ENCODE data around the gene RNF217. TPM values are rescaled to one million over a fixed set of nuclear protein-coding genes. Genes with fewer than 3 reads are reported as not detected.
"Not testable (repeated sequence)": the region's sequence is repeated elsewhere in the genome, so short reads cannot be mapped to it uniquely, and the experiment has no call there.

Gene RNF217, protein sequence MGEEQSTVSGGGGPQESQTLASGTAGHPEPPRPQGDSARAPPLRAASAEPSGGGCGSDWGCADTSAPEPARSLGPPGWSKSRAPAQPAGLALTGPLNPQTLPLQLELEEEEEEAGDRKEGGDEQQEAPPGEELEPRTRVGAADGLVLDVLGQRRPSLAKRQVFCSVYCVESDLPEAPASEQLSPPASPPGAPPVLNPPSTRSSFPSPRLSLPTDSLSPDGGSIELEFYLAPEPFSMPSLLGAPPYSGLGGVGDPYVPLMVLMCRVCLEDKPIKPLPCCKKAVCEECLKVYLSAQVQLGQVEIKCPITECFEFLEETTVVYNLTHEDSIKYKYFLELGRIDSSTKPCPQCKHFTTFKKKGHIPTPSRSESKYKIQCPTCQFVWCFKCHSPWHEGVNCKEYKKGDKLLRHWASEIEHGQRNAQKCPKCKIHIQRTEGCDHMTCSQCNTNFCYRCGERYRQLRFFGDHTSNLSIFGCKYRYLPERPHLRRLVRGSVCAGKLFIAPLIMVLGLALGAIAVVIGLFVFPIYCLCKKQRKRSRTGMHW
- total RNA-seq = 1.8 and 2.3 TPM in 2 replicates

DNA sequence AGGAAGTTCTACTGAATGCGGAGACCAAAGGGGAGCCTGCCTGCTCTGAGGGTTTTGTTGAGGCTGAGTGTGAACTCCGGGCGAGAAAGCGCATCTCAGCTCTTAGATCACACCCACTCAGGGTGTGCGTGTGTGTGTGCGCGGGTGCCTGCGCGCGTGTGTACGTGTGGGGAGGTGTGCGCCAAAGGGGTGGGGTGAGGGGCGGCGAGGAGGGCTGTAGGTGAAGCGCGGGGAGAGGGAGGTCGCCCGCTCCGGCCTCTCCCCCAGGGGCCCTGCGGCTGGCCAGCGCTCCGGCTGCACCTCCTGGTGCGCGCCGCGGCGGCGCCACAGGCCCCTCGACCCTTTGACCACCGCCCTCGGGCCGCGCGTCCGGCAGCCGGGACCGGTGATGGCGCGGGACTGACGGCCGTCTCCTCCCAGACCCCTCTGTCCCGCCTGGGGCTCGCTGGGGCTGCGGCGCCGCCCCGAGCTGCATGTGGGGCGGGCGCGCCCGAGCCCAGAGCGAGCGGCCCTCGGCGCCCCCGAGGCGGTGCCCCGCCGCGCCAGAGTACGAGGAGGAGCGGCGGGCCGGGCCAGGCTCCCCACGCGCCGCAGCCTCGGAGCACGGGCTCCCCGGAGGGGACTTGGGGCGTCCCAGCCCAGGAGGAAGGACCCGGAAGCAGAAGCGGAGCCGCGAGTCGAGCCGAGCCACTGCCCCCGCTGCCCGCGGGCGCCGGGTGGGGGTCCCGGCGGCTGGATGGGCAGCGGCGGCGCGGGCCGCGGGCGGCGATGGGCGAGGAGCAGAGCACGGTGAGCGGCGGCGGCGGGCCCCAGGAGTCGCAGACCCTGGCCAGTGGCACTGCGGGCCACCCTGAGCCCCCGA lies at the start of gene RNF217:
Gene RNF217, plus strand, starts transcription at position 661 of the 862 bp plus-strand sequence. Its CDS starts 108 bp downstream, at position 769.
- Mint-ChIP-seq H3K4me3 (peak within 1 kb of the TSS; percentile 83), H3K36me3 (ENCODE audit: low read depth) (no peaks in the 10 kb centered on the region), H3K9me3 (no peaks in the 10 kb centered on the region), H3K4me1 (ENCODE audit: low read depth) (peaks cover 16% of the 10 kb centered on the region), H3K27me3 (ENCODE audit: insufficient read depth) (peaks cover 48% of the 10 kb centered on the region), H3K27ac (peak within 1 kb of the TSS; percentile 49)
- DNase-seq (ENCODE audit: low spot score) = no peak
- intact Hi-C loops (cut with micrococcal nuclease) = no loop called here

DNA sequence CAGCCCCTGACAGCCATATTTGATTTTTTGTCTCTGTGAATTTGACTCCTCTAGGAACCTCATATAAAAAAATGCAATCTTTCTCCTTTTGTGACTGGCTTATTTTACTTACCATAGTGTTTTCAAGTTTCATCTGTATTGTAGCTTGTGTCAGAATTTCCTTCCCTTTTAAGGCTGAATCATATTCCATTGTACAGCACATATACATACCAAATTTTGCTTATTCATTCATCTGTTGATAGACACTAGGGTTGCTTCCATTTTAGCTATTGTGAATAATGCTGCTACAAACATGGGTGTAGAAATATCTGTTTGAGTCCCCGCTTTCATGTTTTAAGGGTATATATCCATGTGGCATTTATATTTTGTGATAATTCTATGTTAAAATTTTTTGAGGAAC lies 49.2 kb upstream of the RNF217 start:
- no peaks in the 10 kb centered on the region for H3K9me3 Mint-ChIP-seq
- H3K27me3 Mint-ChIP-seq (ENCODE audit: insufficient read depth) = peaks cover 4% of the 10 kb centered on the region
- no peak overlapping the region for H3K4me3 Mint-ChIP-seq
- intact Hi-C loops (cut with micrococcal nuclease) = no loop called here
- H3K4me1 Mint-ChIP-seq (ENCODE audit: low read depth) = no peaks in the 10 kb centered on the region
- H3K27ac Mint-ChIP-seq = no peak overlapping the region
- DNase-seq (ENCODE audit: low spot score) = no peak
- H3K36me3 Mint-ChIP-seq (ENCODE audit: low read depth) = no peaks in the 10 kb centered on the region

DNA sequence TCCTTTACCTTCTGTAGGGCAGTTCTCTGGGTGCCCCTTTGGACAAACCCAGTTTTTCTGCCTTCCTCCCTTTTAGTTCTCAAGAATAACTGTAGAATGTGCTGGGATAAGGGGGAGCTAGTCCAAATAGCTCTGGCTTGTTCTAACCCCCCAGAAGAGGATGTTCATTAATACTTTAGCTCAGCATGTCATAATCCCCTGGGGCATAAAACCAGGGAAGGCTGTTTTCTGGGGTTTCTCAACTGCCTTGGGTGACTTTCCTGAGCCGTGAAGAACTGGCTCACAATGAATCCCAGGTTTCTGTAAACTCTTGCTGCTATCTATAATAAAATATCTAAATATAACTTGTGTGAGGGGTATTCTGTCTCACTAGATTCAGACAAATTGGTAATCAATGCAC lies 44.5 kb upstream of the RNF217 start:
- intact Hi-C loops (cut with micrococcal nuclease) = no loop called here
- Mint-ChIP-seq H3K27me3 (ENCODE audit: insufficient read depth) (no peaks in the 10 kb centered on the region), H3K4me1 (ENCODE audit: low read depth) (no peaks in the 10 kb centered on the region), H3K4me3 (no peak overlapping the region), H3K9me3 (peaks cover 7% of the 10 kb centered on the region), H3K36me3 (ENCODE audit: low read depth) (no peaks in the 10 kb centered on the region), H3K27ac (no peak overlapping the region)
- DNase-seq (ENCODE audit: low spot score) = no peak

DNA sequence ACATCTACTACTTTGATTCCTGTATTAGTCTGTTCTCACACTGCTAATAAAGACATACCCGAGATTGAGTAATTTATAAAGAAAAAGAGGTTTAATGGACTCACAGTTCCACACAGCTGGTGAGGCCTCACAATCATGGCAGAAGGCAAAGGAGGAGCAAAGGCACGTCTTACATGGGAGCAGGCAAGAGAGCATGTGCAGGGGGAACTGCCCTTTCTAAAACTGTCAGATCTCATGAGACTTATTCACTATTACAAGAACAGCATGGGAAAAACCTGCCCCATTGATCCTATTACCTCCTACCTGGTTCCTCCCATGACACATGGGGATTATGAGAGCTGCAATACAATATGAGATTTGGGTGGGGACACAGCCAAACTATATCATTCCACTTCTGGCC lies 42.5 kb upstream of the RNF217 start:
- H3K9me3 Mint-ChIP-seq; H3K4me3 Mint-ChIP-seq; H3K36me3 Mint-ChIP-seq (ENCODE audit: low read depth); intact Hi-C loops (cut with micrococcal nuclease); DNase-seq (ENCODE audit: low spot score); H3K27me3 Mint-ChIP-seq (ENCODE audit: insufficient read depth); H3K4me1 Mint-ChIP-seq (ENCODE audit: low read depth); H3K27ac Mint-ChIP-seq: not testable (repeated sequence)

DNA sequence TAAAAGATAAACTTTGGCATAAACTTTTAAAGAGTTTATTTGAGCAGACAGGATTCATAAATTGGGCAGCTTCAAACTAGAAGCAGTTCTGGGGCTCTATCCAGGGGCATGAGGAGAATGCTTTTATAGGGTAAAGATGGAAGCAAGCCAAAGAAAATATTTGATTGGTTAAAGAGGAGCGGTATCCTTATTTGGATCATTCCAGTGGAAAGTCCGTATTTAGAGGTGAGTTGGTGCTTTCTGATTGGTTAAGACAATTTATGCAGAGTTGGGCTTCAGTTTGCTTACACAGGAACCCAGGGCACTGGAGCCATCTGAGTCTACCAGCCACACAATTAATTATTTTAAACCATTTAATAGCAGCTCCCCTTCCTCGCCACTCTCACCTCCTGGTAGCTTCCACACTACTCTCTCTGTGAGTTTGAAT lies 37.9 kb upstream of the RNF217 start:
- Mint-ChIP-seq H3K36me3 (ENCODE audit: low read depth) (no peaks in the 10 kb centered on the region), H3K9me3 (peaks cover 7% of the 10 kb centered on the region), H3K27me3 (ENCODE audit: insufficient read depth) (peaks cover 3% of the 10 kb centered on the region), H3K4me3 (no peak overlapping the region), H3K4me1 (ENCODE audit: low read depth) (no peaks in the 10 kb centered on the region), H3K27ac (no peak overlapping the region)
- DNase-seq (ENCODE audit: low spot score) = no peak
- intact Hi-C loops (cut with micrococcal nuclease) = no loop called here

DNA sequence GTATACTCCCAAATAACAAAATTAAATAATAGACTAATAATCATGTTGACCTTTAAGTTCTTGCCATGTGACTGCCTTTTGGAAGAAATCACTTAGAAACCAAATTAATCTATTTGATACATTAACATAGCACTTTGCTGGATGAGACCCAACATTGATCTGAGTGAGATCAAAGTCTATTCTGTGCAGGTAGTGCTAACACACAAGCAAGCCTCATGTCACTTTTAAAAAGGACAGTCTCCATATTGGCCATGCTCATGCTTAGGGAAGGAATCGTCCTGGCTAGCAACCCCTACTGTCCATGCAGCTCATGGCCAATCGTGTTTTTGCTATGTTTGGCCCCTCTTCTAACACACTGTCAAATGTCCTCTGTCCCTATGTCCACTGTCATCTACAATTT lies 35.8 kb upstream of the RNF217 start:
- no peaks in the 10 kb centered on the region for H3K4me1 Mint-ChIP-seq (ENCODE audit: low read depth)
- no peaks in the 10 kb centered on the region for H3K36me3 Mint-ChIP-seq (ENCODE audit: low read depth)
- peaks cover 2% of the 10 kb centered on the region for H3K9me3 Mint-ChIP-seq
- no peak for DNase-seq (ENCODE audit: low spot score)
- H3K27ac Mint-ChIP-seq = no peak overlapping the region
- intact Hi-C loops (cut with micrococcal nuclease) = no loop called here
- peaks cover 3% of the 10 kb centered on the region for H3K27me3 Mint-ChIP-seq (ENCODE audit: insufficient read depth)
- no peak overlapping the region for H3K4me3 Mint-ChIP-seq

DNA sequence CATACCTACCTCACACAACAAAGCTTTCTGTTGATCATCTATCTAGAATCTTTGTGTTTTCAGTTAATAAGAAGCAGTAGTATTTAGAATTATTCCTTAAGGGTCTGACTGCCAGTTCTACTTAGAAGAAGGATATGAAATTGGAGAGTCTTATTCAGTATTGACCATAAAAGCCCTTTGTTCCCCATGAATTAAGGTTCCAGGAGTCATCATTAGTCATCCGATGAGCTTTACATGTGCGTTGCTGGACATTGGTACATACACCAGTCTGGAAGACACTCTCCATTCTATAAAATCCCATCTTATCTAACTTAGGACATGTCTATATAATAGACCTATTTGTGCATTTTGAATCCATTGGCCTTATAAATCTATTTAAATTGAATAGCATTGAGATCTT lies 34.4 kb upstream of the RNF217 start:
- DNase-seq (ENCODE audit: low spot score) = no peak
- Mint-ChIP-seq H3K27ac (no peak overlapping the region), H3K9me3 (no peaks in the 10 kb centered on the region), H3K4me3 (no peak overlapping the region), H3K27me3 (ENCODE audit: insufficient read depth) (peaks cover 3% of the 10 kb centered on the region), H3K36me3 (ENCODE audit: low read depth) (no peaks in the 10 kb centered on the region), H3K4me1 (ENCODE audit: low read depth) (no peaks in the 10 kb centered on the region)
- intact Hi-C loops (cut with micrococcal nuclease) = no loop called here

DNA sequence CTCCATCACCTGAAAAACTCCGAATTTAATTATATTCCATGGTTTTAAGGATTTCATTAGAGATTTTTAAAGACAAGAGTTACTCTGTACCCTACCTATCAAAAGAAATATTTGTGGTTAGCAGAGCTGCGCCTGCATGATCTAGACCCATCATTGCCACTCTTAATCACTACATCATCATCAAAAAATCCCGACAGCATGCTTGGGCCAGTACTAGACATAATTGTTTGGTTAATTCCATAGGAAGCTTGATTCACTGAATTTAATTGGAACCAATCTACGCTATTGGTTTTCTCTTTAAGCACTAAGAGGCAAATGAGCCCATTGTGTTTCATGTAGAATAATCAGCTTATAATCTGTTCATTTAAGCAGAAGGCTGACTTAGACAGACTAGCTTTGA lies 33.4 kb upstream of the RNF217 start:
- no peaks in the 10 kb centered on the region for H3K36me3 Mint-ChIP-seq (ENCODE audit: low read depth)
- H3K4me3 Mint-ChIP-seq = no peak overlapping the region
- DNase-seq (ENCODE audit: low spot score) = no peak
- peaks cover 3% of the 10 kb centered on the region for H3K27me3 Mint-ChIP-seq (ENCODE audit: insufficient read depth)
- H3K4me1 Mint-ChIP-seq (ENCODE audit: low read depth) = no peaks in the 10 kb centered on the region
- H3K27ac Mint-ChIP-seq = no peak overlapping the region
- H3K9me3 Mint-ChIP-seq = no peaks in the 10 kb centered on the region
- intact Hi-C loops (cut with micrococcal nuclease) = no loop called here

DNA sequence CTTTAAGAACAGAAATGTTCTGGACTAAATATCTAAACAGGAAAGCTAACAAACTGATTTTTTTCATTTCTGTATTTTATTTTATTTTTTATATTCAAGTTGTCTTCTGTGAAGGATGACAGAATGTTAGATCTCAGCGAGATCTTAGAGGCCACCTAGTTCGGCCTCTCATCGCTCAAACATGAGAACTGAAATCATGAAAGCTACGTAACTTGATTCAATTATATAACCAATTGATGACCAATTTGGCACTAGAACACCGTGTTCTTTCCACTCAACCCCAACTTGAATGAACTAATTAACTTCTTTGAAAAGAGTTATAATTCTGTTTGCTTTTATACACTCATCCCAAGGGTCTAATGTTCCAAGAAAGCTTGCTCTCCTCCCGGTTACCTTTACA lies 24.6 kb upstream of the RNF217 start:
- no peak for DNase-seq (ENCODE audit: low spot score)
- Mint-ChIP-seq H3K9me3 (no peaks in the 10 kb centered on the region), H3K4me3 (no peak overlapping the region), H3K36me3 (ENCODE audit: low read depth) (no peaks in the 10 kb centered on the region), H3K4me1 (ENCODE audit: low read depth) (no peaks in the 10 kb centered on the region), H3K27me3 (ENCODE audit: insufficient read depth) (no peaks in the 10 kb centered on the region), H3K27ac (no peak overlapping the region)
- intact Hi-C loops (cut with micrococcal nuclease) = no loop called here

DNA sequence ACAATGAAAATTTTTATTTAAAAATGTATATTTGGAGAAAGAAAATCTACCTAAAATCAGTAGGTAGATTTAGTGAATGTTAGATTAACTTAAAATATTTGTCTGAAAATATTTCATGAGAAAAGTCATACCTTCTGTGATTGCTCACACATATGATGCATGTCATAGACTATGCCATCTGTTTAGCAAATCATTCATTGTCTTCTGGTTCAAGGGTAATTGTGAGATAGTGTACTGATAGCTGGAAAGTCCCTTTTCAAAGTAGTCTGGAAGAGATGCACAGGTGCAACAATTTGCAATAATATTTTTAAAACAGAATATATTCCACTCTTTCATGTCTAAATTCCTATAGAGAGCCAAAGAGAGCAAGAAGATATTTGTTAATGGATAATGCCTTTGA lies 21.0 kb upstream of the RNF217 start:
- no peak for DNase-seq (ENCODE audit: low spot score)
- no peak overlapping the region for H3K27ac Mint-ChIP-seq
- H3K27me3 Mint-ChIP-seq (ENCODE audit: insufficient read depth) = no peaks in the 10 kb centered on the region
- H3K9me3 Mint-ChIP-seq = no peaks in the 10 kb centered on the region
- H3K4me1 Mint-ChIP-seq (ENCODE audit: low read depth) = no peaks in the 10 kb centered on the region
- intact Hi-C loops (cut with micrococcal nuclease) = no loop called here
- H3K36me3 Mint-ChIP-seq (ENCODE audit: low read depth) = no peaks in the 10 kb centered on the region
- H3K4me3 Mint-ChIP-seq = no peak overlapping the region

DNA sequence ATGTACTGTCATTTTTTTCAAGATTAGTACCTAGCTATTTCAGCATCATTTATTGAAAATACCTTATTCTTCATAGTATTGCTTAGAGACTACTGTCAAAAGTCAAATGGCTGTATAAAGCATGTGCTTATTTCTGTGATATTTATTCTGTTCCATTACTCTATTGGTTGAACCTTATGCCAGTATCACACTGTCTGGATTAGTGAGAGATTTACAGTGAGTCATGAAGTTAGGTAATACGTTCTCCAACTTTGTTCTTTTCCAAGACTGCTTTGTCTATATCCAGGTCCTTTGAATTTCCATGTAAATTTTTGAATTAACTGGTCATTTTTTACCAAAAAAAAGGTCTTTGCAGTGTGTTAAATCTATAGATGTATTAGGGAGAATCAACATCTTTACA lies 18.6 kb upstream of the RNF217 start:
- no peaks in the 10 kb centered on the region for H3K4me1 Mint-ChIP-seq (ENCODE audit: low read depth)
- H3K27ac Mint-ChIP-seq = no peak overlapping the region
- H3K4me3 Mint-ChIP-seq = no peak overlapping the region
- no peaks in the 10 kb centered on the region for H3K9me3 Mint-ChIP-seq
- intact Hi-C loops (cut with micrococcal nuclease) = no loop called here
- H3K27me3 Mint-ChIP-seq (ENCODE audit: insufficient read depth) = peaks cover 5% of the 10 kb centered on the region
- DNase-seq (ENCODE audit: low spot score) = no peak
- no peaks in the 10 kb centered on the region for H3K36me3 Mint-ChIP-seq (ENCODE audit: low read depth)

DNA sequence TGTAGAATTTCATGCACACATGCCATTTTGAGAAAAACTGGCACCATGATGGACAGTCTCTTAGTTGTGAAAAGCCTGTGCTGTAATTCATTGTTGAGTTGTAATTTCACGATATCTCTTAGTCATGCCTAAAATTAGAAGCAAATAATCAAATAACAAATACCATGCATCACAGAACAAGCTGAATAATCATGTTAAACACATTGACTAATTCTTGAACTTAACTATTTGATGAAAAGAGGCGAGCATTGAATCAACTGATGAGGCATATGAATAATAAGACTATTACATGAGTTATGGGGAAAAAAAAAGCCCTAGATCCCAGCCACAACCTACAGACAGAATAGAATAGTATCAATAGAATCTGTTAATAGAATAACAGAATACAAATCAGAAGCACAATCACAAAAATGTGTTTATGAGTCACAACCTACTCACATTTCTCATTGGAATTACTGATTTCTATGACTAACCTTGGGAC lies 14.2 kb upstream of the RNF217 start:
- Mint-ChIP-seq H3K27me3 (ENCODE audit: insufficient read depth) (peaks cover 10% of the 10 kb centered on the region), H3K36me3 (ENCODE audit: low read depth) (no peaks in the 10 kb centered on the region)

DNA sequence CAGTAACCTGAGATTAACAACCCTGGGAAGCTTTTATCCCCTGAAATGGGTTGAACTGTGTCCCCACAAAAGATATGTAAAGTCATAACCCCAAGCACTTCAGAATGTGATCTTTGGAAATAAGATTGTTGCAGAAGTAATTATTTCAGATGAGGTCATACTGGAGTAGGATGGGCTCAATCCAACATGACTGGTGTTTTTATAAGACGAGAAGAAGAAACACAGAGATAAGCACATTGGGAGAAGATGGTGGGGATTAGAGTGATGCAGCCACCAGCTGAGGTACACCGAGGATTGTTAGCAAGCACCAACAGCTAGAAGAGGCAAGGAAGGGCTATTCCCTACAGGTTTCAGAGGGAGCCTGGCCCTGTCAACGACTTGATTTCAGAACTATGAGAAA lies 12.5 kb upstream of the RNF217 start:
- intact Hi-C loops (cut with micrococcal nuclease) = no loop called here
- H3K9me3 Mint-ChIP-seq = no peaks in the 10 kb centered on the region
- H3K27me3 Mint-ChIP-seq (ENCODE audit: insufficient read depth) = peaks cover 12% of the 10 kb centered on the region
- H3K36me3 Mint-ChIP-seq (ENCODE audit: low read depth) = no peaks in the 10 kb centered on the region
- DNase-seq (ENCODE audit: low spot score) = no peak
- no peaks in the 10 kb centered on the region for H3K4me1 Mint-ChIP-seq (ENCODE audit: low read depth)
- H3K4me3 Mint-ChIP-seq = no peak overlapping the region
- H3K27ac Mint-ChIP-seq = no peak overlapping the region

More for the DNA sequence above, 14.2 kb upstream of the RNF217 start:
- no peak overlapping the region for H3K27ac Mint-ChIP-seq
- no peak overlapping the region for H3K4me3 Mint-ChIP-seq
- intact Hi-C loops (cut with micrococcal nuclease) = no loop called here
- no peaks in the 10 kb centered on the region for H3K4me1 Mint-ChIP-seq (ENCODE audit: low read depth)
- H3K9me3 Mint-ChIP-seq = no peaks in the 10 kb centered on the region
- no peak for DNase-seq (ENCODE audit: low spot score)
